ELF-1 (cell line): ENCODE results near the gene SHISAL1.

Experiments used
- DNase-seq: peaks from one replicate; pipeline ENCODE4 v3.0.0-alpha.2; 2016; ENCODE audit warnings: low read depth, low spot score

SHISAL1 gene

DNA sequence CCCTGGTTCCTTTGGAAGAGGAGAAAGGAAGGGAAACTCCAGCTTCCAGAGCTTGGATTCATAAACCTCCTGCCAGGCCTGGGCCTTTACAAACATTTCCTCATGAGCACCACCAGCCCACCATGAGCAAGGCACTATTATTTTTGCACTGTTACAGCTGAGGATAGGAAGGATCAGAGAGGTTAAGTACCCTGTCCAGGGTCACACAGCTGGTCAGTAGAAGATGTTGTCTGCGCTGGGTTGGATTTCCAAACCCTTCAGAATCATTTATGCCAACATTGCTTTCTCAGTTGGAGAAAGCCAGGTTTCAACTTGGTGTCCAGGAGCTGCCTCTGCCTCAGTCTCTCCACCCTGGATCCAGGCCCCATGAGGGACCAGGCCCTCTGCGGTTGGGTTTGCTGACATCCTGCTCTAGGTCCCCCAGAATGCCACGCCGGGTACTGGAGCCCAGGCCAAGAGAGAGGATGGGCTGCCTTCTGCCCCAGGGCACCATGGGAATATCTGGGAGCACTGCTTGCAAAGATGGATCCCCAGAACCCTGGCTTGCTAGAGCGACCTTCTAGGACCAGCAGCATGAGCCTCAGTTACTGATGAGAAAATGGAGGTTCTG lies 29.7 kb upstream of the SHISAL1 start:
- DNase-seq, result no peak

GRCh38 chr22:44341431-44342346 lies 28.9 kb upstream of the SHISAL1 start:
- peak; percentile 79 for DNase-seq

- DNase-seq, result no peak
Measured at GRCh38 chr22:44340271-44341239, 27.8 kb upstream of the SHISAL1 start.

GRCh38 chr22:44338906-44339305 lies 26.2 kb upstream of the SHISAL1 start:
- DNase-seq, result no peak

GRCh38 chr22:44338177-44338810 lies 25.5 kb upstream of the SHISAL1 start:
- DNase-seq, result no peak

GRCh38 chr22:44337678-44338004 lies 24.9 kb upstream of the SHISAL1 start:
- peak; percentile 41 for DNase-seq

- peak; percentile 29 for DNase-seq
Measured at GRCh38 chr22:44336962-44337677, 24.4 kb upstream of the SHISAL1 start.

DNA sequence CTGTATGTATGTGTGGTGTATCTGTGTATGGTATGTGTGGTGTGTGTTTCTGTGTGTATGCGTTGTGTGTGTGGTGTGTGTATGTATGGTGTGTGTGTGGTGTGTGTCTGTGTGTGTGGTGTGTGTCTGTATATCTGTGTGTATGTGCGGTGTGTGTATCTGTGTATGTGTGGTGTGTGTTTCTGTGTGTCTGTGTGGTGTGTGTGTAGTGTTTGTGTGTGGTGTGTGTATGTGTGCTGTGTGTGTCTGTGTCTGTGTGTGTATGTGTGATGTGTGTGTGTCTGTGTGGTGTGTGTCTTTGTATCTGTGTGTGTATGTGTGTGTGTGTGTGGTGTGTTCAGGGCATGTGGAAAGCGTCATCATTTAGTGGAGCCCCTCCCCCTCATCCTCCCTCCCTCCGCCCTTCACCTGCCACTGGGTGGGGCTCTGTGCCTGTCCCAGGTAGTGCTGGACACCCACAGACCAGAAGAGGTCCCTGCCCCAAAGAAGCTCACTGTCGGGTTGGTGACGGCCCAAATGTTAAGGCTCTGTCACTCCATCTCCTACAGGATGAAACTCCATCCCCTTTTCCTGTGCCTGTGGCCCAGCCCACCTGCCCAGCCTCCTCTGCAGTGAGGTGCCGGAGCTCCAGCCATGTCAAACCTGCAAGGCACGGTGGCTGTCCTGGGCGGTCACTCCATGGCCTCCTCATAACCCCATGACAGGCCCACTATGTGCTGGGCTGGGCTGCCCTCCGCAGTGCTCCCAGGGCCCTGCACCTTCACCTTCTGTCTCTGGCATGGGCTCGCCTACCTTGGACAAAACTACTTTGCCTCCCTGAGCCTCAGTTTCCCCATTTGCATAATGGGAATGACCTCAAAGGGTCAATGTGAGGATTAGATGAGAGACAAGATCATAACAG lies 23.4 kb upstream of the SHISAL1 start:
- peak; percentile 33 for DNase-seq

DNA sequence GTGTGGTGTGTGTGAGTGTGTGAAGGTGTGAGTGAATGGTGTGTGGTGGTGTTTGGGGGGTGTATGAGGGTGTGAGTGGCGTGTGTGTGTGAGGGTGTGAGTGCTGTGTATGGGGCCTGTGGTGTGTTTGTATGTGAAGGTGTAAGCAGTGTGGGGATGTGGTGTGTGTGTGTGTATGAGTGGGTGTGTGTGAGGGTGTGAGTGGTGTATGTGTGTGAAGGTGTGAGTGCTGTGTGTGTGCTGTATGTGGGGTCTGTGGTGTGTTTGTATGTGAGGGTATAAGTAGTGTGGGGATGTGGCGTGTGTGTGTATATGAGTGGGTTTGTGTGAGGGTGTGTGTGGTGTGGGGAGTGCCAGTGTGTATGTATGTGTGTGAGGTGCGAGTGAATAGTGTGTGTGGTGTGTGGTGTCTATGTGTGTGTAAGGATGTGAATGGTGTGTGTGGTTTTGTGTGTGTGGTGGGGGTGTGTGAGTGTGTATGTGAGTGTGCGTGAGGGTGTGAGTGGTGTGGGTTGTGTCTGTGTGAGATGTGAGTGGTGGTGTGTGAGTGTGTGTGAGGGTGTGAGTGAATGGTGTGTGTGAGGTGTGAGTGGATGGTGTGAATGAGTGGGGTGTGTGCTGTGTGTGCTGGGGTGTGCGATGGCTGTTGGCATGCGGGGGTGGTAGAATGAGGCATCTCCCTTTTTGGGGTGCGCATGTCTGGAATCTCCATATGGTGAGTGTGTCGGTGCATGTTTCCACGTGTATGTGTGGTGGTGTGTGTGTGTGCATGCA lies 22.5 kb upstream of the SHISAL1 start:
- DNase-seq, result no peak

- DNase-seq, result no peak
Measured at GRCh38 chr22:44333847-44334635, 21.3 kb upstream of the SHISAL1 start.

DNA sequence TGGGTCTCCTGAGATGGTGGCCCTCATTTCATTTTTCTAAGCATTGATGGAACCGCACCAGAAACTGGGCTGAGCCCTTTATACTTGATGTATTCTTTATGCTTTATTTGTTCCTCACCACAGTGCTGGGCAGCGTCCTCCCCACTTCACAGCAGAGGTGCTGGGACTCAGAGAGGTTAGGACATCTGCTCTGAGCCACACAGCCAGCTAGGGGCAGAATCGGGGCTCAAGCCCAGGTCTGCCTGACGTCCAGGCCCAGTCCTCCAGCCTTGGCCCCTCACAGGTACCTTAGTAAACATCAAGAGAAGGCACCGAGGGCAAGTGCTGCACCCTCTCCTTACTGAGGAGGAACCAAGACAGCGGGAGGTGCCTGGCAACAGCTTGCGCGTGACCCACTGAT lies 20.2 kb upstream of the SHISAL1 start:
- DNase-seq, result no peak

- peak; percentile 31 for DNase-seq
Measured at GRCh38 chr22:44331881-44332714, 19.3 kb upstream of the SHISAL1 start.

GRCh38 chr22:44330744-44331660 lies 18.3 kb upstream of the SHISAL1 start:
- no peak for DNase-seq

- DNase-seq, result no peak
Measured at GRCh38 chr22:44330188-44330743, 17.5 kb upstream of the SHISAL1 start.

- no peak for DNase-seq
Measured at GRCh38 chr22:44329179-44329796, 16.5 kb upstream of the SHISAL1 start.
